Activated gamma-delta T cell (primary cell): ENCODE results near the gene RGS6.

Experiments
- DNase-seq: peaks from one replicate; lab custom pipeline; 2025; lab: John Stamatoyannopoulos, UW

Gene RGS6

GRCh38 chr14:72081137-72081536 lies 148.9 kb downstream of the RGS6 start:
- DNase-seq = no peak

- no peak for DNase-seq
Measured at GRCh38 chr14:72084935-72085334, 152.7 kb downstream of the RGS6 start.

- no peak for DNase-seq
Measured at GRCh38 chr14:72089625-72090024, 157.4 kb downstream of the RGS6 start.

GRCh38 chr14:72094844-72095582 lies 162.8 kb downstream of the RGS6 start:
- no peak for DNase-seq

- no peak for DNase-seq
Measured at GRCh38 chr14:72097173-72097783, 165.0 kb downstream of the RGS6 start.

GRCh38 chr14:72098210-72098609 lies 166.0 kb downstream of the RGS6 start:
- no peak for DNase-seq

GRCh38 chr14:72099566-72099965 lies 167.3 kb downstream of the RGS6 start:
- DNase-seq = no peak

- no peak for DNase-seq
Measured at GRCh38 chr14:72104011-72104613, 171.9 kb downstream of the RGS6 start.

- no peak for DNase-seq
Measured at GRCh38 chr14:72111911-72112310, 179.7 kb downstream of the RGS6 start.

- no peak for DNase-seq
Measured at GRCh38 chr14:72118841-72119240, 186.6 kb downstream of the RGS6 start.

GRCh38 chr14:72120315-72120714 lies 188.1 kb downstream of the RGS6 start:
- no peak for DNase-seq

- DNase-seq = no peak
Measured at GRCh38 chr14:72123755-72124154, 191.5 kb downstream of the RGS6 start.

- DNase-seq = no peak
Measured at GRCh38 chr14:72124171-72124570, 191.9 kb downstream of the RGS6 start.

- no peak for DNase-seq
Measured at GRCh38 chr14:72126091-72126490, 193.9 kb downstream of the RGS6 start.

- DNase-seq = no peak
Measured at GRCh38 chr14:72126561-72126960, 194.3 kb downstream of the RGS6 start.

- DNase-seq = no peak
Measured at GRCh38 chr14:72128629-72129028, 196.4 kb downstream of the RGS6 start.

GRCh38 chr14:72129291-72129690 lies 197.1 kb downstream of the RGS6 start:
- no peak for DNase-seq

GRCh38 chr14:72141084-72141483 lies 208.9 kb downstream of the RGS6 start:
- DNase-seq = no peak

- no peak for DNase-seq
Measured at GRCh38 chr14:72142328-72142727, 210.1 kb downstream of the RGS6 start.

- no peak for DNase-seq
Measured at GRCh38 chr14:72146241-72146640, 214.0 kb downstream of the RGS6 start.

- no peak for DNase-seq
Measured at GRCh38 chr14:72154645-72155378, 222.6 kb downstream of the RGS6 start.

GRCh38 chr14:72155379-72155993 lies 223.3 kb downstream of the RGS6 start:
- DNase-seq = no peak
